ENCODE results near the gene WIZ. TPM values are rescaled to one million over a fixed set of nuclear protein-coding genes. Genes with fewer than 3 reads are reported as not detected.

The WIZ gene
- total and polyA plus RNA-seq, 4 donors, result 8.7 to 72.6 (median 40.9) TPM

DNA sequence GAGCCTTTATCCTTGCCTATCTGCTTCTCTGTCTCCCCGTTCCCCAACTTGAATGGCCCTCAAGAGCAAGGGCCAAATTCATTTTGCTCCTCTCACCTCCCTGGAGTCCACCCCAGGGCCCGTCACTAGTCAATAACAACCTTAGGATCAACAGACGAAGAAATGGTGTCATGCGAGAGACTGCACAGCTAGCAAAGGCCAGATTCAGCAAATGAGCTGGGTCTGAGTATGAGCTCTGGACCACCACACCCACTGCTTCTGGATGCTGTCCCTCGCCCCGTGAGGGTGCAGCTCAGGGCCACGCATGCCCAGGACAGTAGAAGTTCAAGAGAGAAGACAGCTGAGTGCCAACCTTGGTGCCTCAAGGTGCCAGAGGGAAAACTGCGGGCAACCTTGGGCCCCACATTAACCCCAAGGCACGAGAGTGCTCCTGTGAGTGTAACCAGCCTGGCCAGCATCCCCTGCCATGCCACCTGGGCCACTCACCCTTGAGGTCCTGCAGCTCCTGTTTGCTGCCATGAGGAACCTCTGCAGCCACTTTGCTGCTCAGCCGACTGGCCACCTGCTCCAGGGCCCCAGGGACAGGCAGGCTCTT is 19.1 kb downstream of the WIZ start:
- no peaks in the 10 kb centered on the region for H3K27me3 ChIP-seq (ENCODE audit: control insufficient read depth, insufficient read depth, low read length)
- no peak for DNase-seq (ENCODE audit: low read depth in 4 of 6, low spot score in 6 of 6)
- 86% methylated on average over 10 of the region's 10 CpGs for WGBS (ENCODE audit: insufficient coverage)
- no peak overlapping the region for H3K27ac ChIP-seq (ENCODE audit: low read depth, low read length)
- no peaks in the 10 kb centered on the region for H3K9me3 ChIP-seq (ENCODE audit: control insufficient read depth, insufficient read depth, low read length)
- H3K36me3 ChIP-seq (ENCODE audit: control insufficient read depth, insufficient read depth, low read length), result peaks cover 65% of the 10 kb centered on the region
- H3K4me1 ChIP-seq (ENCODE audit: control insufficient read depth, insufficient read depth, low read length), result peaks cover 34% of the 10 kb centered on the region
- H3K4me3 ChIP-seq (ENCODE audit: low read depth, low read length), result no peak overlapping the region

DNA sequence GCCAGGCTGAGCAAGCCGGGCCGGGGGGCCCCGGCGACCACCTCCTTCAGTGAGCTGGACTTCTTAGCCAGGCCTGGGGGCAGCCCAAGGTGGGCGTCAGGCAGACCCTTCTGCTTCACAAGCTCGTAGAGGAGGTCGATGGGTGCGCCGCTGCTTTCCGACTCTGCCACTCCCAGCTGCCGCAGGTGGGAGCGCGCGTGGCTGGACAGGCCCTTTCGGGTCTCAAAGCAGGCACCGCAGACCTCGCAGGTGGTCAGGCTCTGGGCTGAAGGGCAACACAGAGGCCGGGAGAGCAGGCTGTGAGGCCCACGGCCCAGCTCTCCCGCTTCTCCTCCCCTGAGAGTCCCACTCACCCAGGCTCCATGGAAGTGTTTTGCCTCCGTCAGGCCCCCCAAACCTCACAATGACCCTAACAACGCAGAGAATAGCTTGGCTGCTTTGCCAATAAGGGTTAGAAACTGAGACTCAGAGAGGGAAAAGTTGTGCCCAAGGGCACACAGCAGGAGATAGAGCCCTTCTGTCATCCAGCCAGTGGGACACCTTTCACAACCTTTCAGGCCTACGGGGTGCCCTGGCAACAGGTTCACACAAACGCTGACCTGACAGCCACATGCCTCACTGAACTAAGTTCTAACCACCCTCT is 19.8 kb downstream of the WIZ start:
- WGBS (ENCODE audit: insufficient coverage), result 90% methylated on average over 24 of the region's 24 CpGs
- H3K36me3 ChIP-seq (ENCODE audit: control insufficient read depth, insufficient read depth, low read length), result peaks cover 65% of the 10 kb centered on the region
- no peak overlapping the region for H3K27ac ChIP-seq (ENCODE audit: low read depth, low read length)
- H3K4me1 ChIP-seq (ENCODE audit: control insufficient read depth, insufficient read depth, low read length), result peaks cover 34% of the 10 kb centered on the region
- H3K4me3 ChIP-seq (ENCODE audit: low read depth, low read length), result no peak overlapping the region
- DNase-seq (ENCODE audit: low read depth in 4 of 6, low spot score in 6 of 6), result no peak
- no peaks in the 10 kb centered on the region for H3K27me3 ChIP-seq (ENCODE audit: control insufficient read depth, insufficient read depth, low read length)
- no peaks in the 10 kb centered on the region for H3K9me3 ChIP-seq (ENCODE audit: control insufficient read depth, insufficient read depth, low read length)

DNA sequence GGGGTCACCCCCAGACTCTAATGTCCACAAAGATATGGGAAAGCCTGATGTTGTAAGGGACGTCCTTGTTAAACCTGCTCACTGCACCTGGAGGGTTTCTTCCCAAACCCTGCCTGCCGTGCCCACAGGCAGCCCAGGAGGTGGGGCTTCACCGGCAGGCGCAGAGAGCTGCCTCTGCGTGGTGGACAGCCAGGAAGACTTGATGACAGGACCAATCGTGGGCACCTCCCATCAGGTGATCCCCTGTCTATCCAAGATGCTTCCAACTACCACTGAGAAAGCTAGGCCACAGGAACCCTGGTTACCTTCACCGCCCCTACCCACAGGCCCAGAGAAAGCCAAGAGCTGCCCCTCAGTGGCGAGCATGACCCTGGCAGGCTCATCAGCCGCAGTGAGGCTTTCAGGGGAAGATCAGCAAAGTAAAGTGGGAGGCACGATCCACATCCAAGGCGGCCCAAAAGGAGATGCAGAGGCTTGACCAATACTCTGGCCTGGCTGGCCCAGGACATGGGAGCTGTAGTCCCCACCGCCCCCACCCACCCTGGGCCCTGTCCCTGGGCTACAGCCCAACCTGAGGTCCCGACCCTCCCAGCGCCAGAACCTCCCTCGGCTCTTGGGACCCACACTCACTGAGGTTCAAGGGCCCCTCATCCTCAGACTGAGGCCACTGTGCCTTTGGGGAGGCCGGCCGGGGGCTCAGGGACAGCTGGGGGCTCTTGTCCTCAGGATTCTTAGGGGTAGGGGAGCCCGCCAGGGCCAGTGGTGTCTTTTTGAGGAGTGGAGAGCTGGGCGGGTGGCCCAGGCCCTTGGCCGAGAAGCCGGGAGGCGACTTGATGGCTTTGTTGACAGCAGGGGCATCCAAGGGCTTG is 20.6 kb downstream of the WIZ start:
- no peak for DNase-seq (ENCODE audit: low read depth in 4 of 6, low spot score in 6 of 6)
- no peaks in the 10 kb centered on the region for H3K9me3 ChIP-seq (ENCODE audit: control insufficient read depth, insufficient read depth, low read length)
- H3K4me1 ChIP-seq (ENCODE audit: control insufficient read depth, insufficient read depth, low read length), result peaks cover 34% of the 10 kb centered on the region
- 91% methylated on average over 22 of the region's 22 CpGs for WGBS (ENCODE audit: insufficient coverage)
- H3K27me3 ChIP-seq (ENCODE audit: control insufficient read depth, insufficient read depth, low read length), result no peaks in the 10 kb centered on the region
- no peak overlapping the region for H3K4me3 ChIP-seq (ENCODE audit: low read depth, low read length)
- peaks cover 68% of the 10 kb centered on the region for H3K36me3 ChIP-seq (ENCODE audit: control insufficient read depth, insufficient read depth, low read length)
- no peak overlapping the region for H3K27ac ChIP-seq (ENCODE audit: low read depth, low read length)

DNA sequence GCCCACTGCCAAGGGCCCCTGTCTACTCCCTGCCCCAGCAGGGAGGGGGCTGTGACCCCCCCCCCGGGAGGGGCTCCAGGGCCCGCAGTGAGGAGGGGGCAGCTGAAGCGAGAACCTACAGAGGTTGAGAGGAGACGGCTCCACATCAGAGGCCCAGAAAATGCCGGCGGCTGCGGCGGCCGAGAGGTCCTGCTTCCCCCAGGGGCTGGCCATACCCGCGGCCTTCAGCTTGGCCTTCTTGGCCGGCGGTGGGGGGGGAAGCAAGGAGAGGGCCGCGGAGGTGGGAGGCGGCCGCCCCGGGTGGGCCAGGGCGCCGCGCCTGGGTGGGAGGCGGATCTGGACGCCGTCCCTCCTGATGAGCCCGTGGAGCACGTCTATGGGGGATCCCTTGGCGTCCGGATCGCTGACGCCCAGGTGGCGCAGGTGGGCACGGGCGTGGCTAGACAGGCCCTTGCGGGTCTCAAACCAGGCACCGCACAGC is 21.7 kb downstream of the WIZ start:
- 95% methylated on average over 31 of the region's 35 CpGs for whole genome bisulfite sequencing (ENCODE audit: insufficient coverage)
- H3K4me1 ChIP-seq (ENCODE audit: control insufficient read depth, insufficient read depth, low read length), result peaks cover 29% of the 10 kb centered on the region
- H3K27me3 ChIP-seq (ENCODE audit: control insufficient read depth, insufficient read depth, low read length), result no peaks in the 10 kb centered on the region
- H3K36me3 ChIP-seq (ENCODE audit: control insufficient read depth, insufficient read depth, low read length), result peaks cover 80% of the 10 kb centered on the region
- no peaks in the 10 kb centered on the region for H3K9me3 ChIP-seq (ENCODE audit: control insufficient read depth, insufficient read depth, low read length)
- no peak for DNase-seq (ENCODE audit: low read depth in 4 of 6, low spot score in 6 of 6)
- H3K4me3 ChIP-seq (ENCODE audit: low read depth, low read length), result no peak overlapping the region
- no peak overlapping the region for H3K27ac ChIP-seq (ENCODE audit: low read depth, low read length)

DNA sequence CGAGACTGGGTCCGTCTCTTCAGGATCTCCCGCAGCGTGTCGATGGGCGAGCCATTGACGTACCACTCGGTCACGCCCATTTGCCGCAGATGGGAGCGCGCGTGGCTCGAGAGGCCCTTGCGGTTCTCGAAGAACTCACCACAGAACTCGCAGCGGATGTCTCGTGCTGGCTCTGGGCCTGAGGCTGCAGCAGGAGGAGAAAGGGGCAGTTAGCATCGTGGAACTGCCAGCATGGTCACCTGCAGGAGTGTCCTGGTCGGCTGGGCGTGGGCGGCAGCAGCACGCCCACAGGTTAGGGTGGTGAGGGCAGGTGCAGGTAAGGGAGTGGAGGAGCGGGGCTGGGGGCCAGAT is 22.4 kb downstream of the WIZ start:
- H3K9me3 ChIP-seq (ENCODE audit: control insufficient read depth, insufficient read depth, low read length), result no peaks in the 10 kb centered on the region
- H3K4me1 ChIP-seq (ENCODE audit: control insufficient read depth, insufficient read depth, low read length), result peaks cover 33% of the 10 kb centered on the region
- no peak overlapping the region for H3K27ac ChIP-seq (ENCODE audit: low read depth, low read length)
- DNase-seq (ENCODE audit: low read depth in 4 of 6, low spot score in 6 of 6), result no peak
- H3K27me3 ChIP-seq (ENCODE audit: control insufficient read depth, insufficient read depth, low read length), result no peaks in the 10 kb centered on the region
- H3K4me3 ChIP-seq (ENCODE audit: low read depth, low read length), result no peak overlapping the region
- H3K36me3 ChIP-seq (ENCODE audit: control insufficient read depth, insufficient read depth, low read length), result peaks cover 87% of the 10 kb centered on the region
- 98% methylated on average over 25 of the region's 25 CpGs for WGBS (ENCODE audit: insufficient coverage)

DNA sequence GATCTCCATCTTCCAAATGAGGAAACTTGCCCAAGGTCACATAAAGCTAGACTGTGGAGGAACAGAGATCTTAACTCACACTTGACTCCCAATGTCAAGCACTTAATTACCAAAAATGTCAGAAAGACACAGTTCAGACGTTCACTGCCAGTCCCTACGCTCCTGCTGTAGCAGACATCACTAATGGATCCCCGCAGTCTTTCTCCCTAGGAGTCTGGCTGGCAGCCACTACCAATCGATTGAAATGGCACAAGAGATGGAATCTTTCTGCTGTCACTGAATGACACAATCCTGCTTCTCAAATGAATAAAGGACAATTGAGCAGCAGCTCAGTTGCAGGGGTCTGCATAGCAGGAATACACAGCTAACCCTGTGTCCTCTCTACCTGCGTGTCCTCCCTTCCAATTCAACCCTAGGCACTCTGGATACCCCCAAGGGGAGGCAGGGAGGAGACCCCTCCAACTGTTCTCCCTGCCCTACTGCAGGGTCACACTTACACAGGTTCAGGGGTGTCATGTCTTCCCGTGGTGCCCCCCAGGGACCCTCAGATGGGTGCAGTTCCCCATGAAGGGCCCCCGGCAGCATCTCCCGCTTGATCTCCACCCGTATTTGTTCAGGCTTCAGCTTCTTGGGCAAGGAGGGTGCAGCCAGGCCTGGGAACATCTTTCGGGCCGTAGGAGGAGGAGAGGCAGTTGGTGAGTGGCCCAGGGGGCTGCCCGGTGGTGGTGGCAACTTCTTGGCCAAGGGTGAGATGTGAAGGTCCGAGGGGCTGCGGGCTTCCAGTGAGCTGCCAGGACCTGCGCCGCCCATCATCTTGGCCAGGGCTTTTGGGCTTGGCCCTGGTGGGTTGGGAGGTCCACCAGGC is 23.0 kb downstream of the WIZ start:
- Histone ChIP-seq H3K4me3 (ENCODE audit: low read depth, low read length) (no peak overlapping the region), H3K9me3 (ENCODE audit: control insufficient read depth, insufficient read depth, low read length) (no peaks in the 10 kb centered on the region), H3K27me3 (ENCODE audit: control insufficient read depth, insufficient read depth, low read length) (no peaks in the 10 kb centered on the region), H3K4me1 (ENCODE audit: control insufficient read depth, insufficient read depth, low read length) (peaks cover 35% of the 10 kb centered on the region), H3K27ac (ENCODE audit: low read depth, low read length) (no peak overlapping the region), H3K36me3 (ENCODE audit: control insufficient read depth, insufficient read depth, low read length) (peaks cover 93% of the 10 kb centered on the region)
- DNase-seq (ENCODE audit: low read depth in 4 of 6, low spot score in 6 of 6), result no peak
- 87% methylated on average over 16 of the region's 16 CpGs for WGBS (ENCODE audit: insufficient coverage)

DNA sequence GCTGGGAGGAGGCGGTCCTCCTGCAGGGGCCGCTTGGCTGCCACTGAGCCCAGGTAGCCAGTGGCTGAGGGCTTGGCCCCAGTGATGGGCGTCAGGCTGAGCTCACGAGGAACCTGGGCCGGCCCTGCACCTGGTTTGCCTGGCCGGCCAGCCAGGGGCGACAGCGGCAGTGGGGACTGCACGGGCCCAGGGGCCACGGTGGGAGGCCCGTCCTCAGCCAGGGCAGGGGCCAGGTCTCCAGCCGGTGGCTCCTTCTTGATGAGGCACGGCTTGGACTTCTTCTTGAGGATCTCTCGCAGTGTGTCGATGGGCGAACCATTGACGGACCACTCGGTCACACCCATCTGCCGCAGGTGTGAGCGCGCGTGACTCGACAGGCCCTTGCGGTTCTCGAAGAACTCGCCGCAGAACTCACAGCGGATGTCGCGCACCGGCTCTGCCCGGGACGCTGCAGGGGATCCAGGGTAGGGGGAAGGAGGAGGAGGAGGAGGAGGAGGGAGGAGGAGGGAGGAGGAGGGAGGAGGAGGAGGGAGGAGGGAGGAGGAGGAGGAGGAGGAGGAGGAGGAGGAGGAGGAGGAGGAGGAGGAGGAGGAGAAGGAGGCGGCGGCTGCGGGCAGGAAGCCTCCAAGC is 24.3 kb downstream of the WIZ start:
- no peak for DNase-seq (ENCODE audit: low read depth in 4 of 6, low spot score in 6 of 6)
- Histone ChIP-seq H3K9me3 (ENCODE audit: control insufficient read depth, insufficient read depth, low read length) (no peaks in the 10 kb centered on the region), H3K27ac (ENCODE audit: low read depth, low read length) (no peak overlapping the region), H3K4me1 (ENCODE audit: control insufficient read depth, insufficient read depth, low read length) (peaks cover 34% of the 10 kb centered on the region), H3K4me3 (ENCODE audit: low read depth, low read length) (no peak overlapping the region), H3K36me3 (ENCODE audit: control insufficient read depth, insufficient read depth, low read length) (peaks cover 91% of the 10 kb centered on the region), H3K27me3 (ENCODE audit: control insufficient read depth, insufficient read depth, low read length) (no peaks in the 10 kb centered on the region)
- 97% methylated on average over 24 of the region's 36 CpGs for WGBS (ENCODE audit: insufficient coverage)

DNA sequence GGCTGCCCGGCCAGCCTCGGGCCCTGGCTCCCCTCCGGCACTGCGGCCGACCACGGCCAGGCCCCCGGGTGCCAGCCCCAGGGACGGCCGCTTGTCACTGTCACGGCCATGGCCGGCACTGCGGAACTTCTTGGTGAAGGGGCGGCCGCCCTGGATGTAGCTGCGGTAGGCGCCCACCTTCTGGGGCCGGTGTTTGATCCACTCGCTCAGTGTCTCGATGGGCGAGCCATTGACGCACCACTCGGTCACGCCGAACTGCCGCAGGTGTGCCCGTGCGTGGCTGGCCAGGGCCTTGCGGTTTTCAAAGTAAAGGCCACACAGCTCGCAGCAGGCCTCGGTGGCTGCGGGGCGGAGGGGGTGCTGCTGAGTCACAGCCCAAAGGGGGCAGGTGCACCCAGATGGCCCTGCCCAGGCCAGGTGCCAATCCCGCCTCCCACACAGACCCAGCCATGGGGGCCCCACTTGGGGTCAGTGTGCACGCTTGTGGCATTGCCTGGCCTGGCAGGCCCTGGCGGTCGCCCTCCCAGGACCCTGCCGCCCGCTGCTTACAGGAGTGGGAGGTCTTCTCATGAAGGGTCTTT is 25.0 kb downstream of the WIZ start:
- no peak overlapping the region for H3K27ac ChIP-seq (ENCODE audit: low read depth, low read length)
- no peaks in the 10 kb centered on the region for H3K27me3 ChIP-seq (ENCODE audit: control insufficient read depth, insufficient read depth, low read length)
- H3K36me3 ChIP-seq (ENCODE audit: control insufficient read depth, insufficient read depth, low read length), result peaks cover 88% of the 10 kb centered on the region
- DNase-seq (ENCODE audit: low read depth in 4 of 6, low spot score in 6 of 6), result no peak
- WGBS (ENCODE audit: insufficient coverage), result 99% methylated on average over 37 of the region's 38 CpGs
- H3K4me3 ChIP-seq (ENCODE audit: low read depth, low read length), result no peak overlapping the region
- H3K9me3 ChIP-seq (ENCODE audit: control insufficient read depth, insufficient read depth, low read length), result no peaks in the 10 kb centered on the region
- H3K4me1 ChIP-seq (ENCODE audit: control insufficient read depth, insufficient read depth, low read length), result peaks cover 27% of the 10 kb centered on the region

Data from spinal cord (tissue), 10 donors.